Upper lobe of right lung (tissue), 1 donor: ENCODE results near the gene PEPD. TPM values are rescaled to one million over a fixed set of nuclear protein-coding genes. Genes with fewer than 3 reads are reported as not detected.

Experiments
- ATAC-seq: fragments of 200-7000 bp; cut with Tn5 transposase; one replicate; pipeline ENCODE4 v1.9.1; 2020; ENCODE audit warnings: mild to moderate bottlenecking, moderate library complexity
- DNase-seq: peaks from one replicate; pipeline ENCODE4 v3.0.0-alpha.2; 2020
- H3K27ac ChIP-seq: fragments of 200-600 bp; one replicate; pipeline ENCODE4 v1.8.0; 2022
- H3K27me3 ChIP-seq: fragments of 200-600 bp; one replicate; pipeline ENCODE4 v1.8.0; 2022; ENCODE audit warnings: mild to moderate bottlenecking
- H3K36me3 ChIP-seq: fragments of 200-600 bp; one replicate; pipeline ENCODE4 v1.8.0; 2022
- H3K4me1 ChIP-seq: fragments of 200-600 bp; one replicate; pipeline ENCODE4 v1.8.0; 2022
- H3K4me3 ChIP-seq: fragments of 200-600 bp; one replicate; pipeline ENCODE4 v1.8.0; 2022; ENCODE audit warnings: mild to moderate bottlenecking
- H3K9me3 ChIP-seq: fragments of 200-600 bp; one replicate; pipeline ENCODE4 v1.8.0; 2022
- intact Hi-C: fragments of 100-400 bp; cut with DNase I; formaldehyde crosslinking; loops from one replicate; pipeline ENCODE4 v1.11.0; 2022
- total RNA-seq: library from RNA; stranded (reverse); fragmentation: NEBNext Ultra II Directional; extraction: Animal tissue kit (Norgen Biotek cat#: 25700); gene quantifications from one replicate; pipeline ENCODE4 v1.2.1, GENCODE V29; 2021
- TF ChIP-seq, protein P1 (sequence below): fragments of 200-600 bp; IDR thresholded peaks from one replicate; pipeline ENCODE4 v1.8.0; 2022; ENCODE audit warnings: antibody characterized with exemption
- donor health status: DM: no; HTN: yes; CAD: no; lungs with severe emphysema.

Gene PEPD
- total RNA-seq, 1 donor from 2014 or later = 78.4 TPM

GRCh38 chr19:33436360-33437345 lies 84.9 kb downstream of the PEPD start:
- H3K4me3 ChIP-seq = no peak overlapping the region
- H3K36me3 ChIP-seq = no peaks in the 10 kb centered on the region
- H3K4me1 ChIP-seq = no peaks in the 10 kb centered on the region
- no peaks in the 10 kb centered on the region for H3K9me3 ChIP-seq
- H3K27me3 ChIP-seq = no peaks in the 10 kb centered on the region
- peak; percentile 51 for DNase-seq
- ATAC-seq = no peak
- no peak overlapping the region for H3K27ac ChIP-seq
- TF ChIP-seq, protein P1, sequence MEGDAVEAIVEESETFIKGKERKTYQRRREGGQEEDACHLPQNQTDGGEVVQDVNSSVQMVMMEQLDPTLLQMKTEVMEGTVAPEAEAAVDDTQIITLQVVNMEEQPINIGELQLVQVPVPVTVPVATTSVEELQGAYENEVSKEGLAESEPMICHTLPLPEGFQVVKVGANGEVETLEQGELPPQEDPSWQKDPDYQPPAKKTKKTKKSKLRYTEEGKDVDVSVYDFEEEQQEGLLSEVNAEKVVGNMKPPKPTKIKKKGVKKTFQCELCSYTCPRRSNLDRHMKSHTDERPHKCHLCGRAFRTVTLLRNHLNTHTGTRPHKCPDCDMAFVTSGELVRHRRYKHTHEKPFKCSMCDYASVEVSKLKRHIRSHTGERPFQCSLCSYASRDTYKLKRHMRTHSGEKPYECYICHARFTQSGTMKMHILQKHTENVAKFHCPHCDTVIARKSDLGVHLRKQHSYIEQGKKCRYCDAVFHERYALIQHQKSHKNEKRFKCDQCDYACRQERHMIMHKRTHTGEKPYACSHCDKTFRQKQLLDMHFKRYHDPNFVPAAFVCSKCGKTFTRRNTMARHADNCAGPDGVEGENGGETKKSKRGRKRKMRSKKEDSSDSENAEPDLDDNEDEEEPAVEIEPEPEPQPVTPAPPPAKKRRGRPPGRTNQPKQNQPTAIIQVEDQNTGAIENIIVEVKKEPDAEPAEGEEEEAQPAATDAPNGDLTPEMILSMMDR = no peak
- intact Hi-C loops = no loop called here

DNA sequence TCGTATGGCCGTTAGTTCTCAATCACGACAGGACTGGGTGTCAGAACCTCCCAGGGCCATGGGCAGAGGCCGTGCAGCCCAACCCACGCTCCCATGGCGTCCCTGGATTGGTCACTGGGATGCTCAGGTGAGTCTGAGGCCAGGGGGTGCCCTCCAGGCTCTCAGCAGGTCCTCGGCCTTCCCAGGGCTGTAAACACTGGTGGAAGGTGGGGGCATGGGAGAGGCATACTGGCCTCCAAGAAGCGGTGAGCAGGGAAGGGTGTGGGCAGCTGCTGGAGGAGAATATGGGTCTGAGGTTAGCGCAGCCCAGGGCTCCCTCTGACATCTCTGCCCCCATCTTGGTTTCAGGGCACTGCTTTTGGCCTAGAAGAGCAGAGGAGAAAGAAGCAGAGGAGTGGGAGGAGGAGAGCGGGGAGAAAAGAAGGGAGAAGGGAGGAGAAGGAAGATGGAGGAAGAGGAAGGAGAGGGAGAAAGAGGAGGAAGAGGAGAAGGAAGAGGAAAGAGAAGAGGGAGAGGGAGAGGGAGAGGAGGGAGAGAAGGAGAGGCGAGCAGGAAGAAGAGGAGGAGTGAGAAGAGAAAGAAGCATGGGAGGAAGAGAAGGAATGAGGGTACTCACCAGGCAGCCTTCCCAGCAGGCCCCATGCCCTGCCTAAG lies 85.8 kb downstream of the PEPD start:
- Histone ChIP-seq H3K27ac (no peak overlapping the region), H3K27me3 (no peaks in the 10 kb centered on the region), H3K4me1 (no peaks in the 10 kb centered on the region), H3K36me3 (no peaks in the 10 kb centered on the region), H3K4me3 (no peak overlapping the region), H3K9me3 (no peaks in the 10 kb centered on the region)
- DNase-seq (no peak), ATAC-seq (no peak)
- TF ChIP-seq, protein P1 = no peak
- intact Hi-C loops = no loop called here

DNA sequence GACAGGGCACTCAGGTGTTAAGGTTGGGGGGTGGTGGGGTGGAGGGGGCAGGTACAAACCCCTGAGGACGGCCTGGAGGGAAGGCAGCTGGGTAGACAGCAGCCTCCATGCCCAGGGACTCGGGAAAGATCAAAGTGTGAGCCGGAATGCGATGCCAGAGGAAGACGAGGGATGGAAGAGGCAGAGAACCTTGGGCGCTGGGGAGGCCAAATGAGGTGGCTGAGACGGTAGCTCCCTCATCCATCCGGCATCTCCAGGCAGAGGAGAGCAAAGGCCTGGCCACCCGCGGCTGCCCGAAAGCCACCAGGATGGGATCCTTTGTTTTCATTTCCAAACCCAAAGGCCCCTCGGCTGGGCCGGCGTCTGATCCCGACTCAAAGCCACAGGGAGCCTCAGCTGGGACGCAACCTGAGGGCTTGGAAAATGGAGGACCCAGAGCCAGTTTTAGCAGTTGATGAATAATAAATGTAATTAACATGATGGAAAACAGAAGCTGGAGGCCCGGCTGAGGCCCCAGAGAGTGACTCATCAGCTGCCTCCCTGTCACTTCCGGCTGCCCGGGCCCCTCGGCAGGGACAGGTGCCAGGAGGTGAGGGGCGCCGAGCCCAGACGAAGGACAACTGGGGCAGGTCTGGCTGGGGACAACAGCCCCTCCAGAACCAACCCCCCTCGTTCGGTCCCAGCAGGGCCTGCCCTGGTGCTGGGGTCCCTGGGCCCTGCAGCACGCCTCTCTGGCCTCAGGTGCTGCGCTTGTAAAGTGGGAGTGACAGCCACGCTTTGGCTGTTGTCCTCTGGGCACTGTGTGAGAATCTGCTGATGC lies 86.5 kb downstream of the PEPD start:
- ATAC-seq (no peak), DNase-seq (peak; percentile 57)
- H3K27me3 ChIP-seq = no peaks in the 10 kb centered on the region
- H3K9me3 ChIP-seq = no peaks in the 10 kb centered on the region
- no peaks in the 10 kb centered on the region for H3K36me3 ChIP-seq
- H3K4me1 ChIP-seq = no peaks in the 10 kb centered on the region
- H3K27ac ChIP-seq = no peak overlapping the region
- no peak overlapping the region for H3K4me3 ChIP-seq
- TF ChIP-seq, protein P1 = no peak
- intact Hi-C loops = loop anchor here (5.0 kb wide), 1 partner anchor 337 kb away; no protein-coding TSS in a partner anchor

DNA sequence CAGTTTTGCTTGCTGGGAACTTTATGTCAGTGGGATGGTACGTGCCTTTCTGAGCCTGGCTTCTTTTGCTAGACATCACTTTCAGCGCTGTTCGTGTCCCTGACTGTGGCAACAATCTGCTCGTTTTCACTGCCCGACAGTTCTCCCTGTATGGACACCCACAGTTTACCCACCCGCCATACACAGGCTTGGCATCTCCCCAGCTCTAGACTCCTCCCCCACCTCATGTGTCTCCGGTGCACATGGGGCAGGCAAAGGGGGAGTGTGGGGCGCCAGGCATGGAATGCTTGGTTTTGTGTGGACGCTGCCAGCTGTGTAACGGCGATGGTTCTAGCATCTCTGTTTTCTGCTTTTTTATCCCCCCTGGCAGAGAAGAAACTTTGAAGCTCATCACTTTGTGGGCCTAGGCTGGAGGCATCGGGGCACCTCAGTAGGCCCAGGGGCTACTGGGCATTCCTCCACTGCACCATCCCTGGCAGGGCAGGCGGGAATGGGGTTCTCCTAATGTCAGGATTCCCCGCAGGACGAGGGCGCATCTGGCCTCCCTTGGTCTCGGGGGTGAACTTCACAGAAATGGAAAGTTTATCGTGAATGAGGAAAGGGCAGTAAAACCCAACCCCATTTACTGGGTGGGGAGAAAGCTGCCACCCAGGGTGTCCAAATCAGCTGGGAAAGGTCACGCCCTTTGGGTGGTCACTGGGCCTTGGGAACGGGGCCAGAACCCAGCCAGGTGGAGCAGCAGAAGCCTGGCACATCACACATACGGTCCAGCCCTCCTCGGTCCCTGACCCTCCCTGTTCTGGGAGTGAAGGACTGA lies 87.3 kb downstream of the PEPD start:
- no peaks in the 10 kb centered on the region for H3K27me3 ChIP-seq
- intact Hi-C loops = loop anchor here (5.0 kb wide), 1 partner anchor 338 kb away; no protein-coding TSS in a partner anchor
- no peaks in the 10 kb centered on the region for H3K4me1 ChIP-seq
- no peak overlapping the region for H3K4me3 ChIP-seq
- no peaks in the 10 kb centered on the region for H3K36me3 ChIP-seq
- no peak for ATAC-seq
- TF ChIP-seq, protein P1 = no peak
- DNase-seq = peak; percentile 55
- no peak overlapping the region for H3K27ac ChIP-seq
- no peaks in the 10 kb centered on the region for H3K9me3 ChIP-seq
